ENCODE data around the gene GOT2. TPM values are rescaled to one million over a fixed set of nuclear protein-coding genes. Genes with fewer than 3 reads are reported as not detected.

Gene GOT2
- total and polyA plus RNA-seq, 2 of the 8 experiments (the other 6 are each of a cell fraction or from before 2014, with no cell fraction given) = 62.9 to 223 TPM

DNA sequence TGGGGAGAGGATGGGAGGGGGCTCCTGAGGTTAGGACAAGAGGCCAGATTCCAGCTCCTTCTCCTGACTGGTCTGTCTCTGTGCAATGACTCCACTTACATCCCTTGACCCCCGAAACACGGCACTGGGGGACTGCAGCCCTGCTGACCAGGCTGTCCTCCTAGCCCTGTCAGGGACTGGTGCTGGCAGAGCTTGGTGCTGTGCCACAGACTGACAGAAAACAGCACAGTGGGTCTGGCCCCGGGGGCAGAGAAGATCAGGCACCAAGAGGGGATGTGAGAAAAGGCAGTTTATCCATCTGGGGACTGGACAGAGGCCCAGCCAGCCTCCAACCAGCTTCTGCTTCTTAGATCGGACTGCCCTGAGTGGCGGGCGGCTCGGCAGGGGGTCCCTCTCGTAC, 68.9 kb downstream of the GOT2 start:
- Histone ChIP-seq H3K4me2 (ENCODE audit: insufficient read depth in 1 of 2, low read depth in 2 of 2, low read length in 2 of 2) (no peak overlapping the region), H2AK5ac (ENCODE audit: low read depth, low read length) (no peak overlapping the region), H3K4me1 (replicated peaks in 1 of 4; ENCODE audit: control insufficient read depth in 3 of 4, insufficient read depth in 4 of 4, low read length in 3 of 4) (no peaks in the 10 kb centered on the region), H2AFZ (ENCODE audit: low read length) (no peak overlapping the region), H3K79me1 (ENCODE audit: low read depth, low read length) (no peaks in the 10 kb centered on the region; the same call in 1 of the 2 replicates), H3K27ac (ENCODE audit: low read depth, low read length) (no peak overlapping the region), H3K9me3 (ENCODE audit: insufficient read depth in 2 of 2, low read depth in 1 of 2, low read length in 1 of 2) (no peaks in the 10 kb centered on the region), H2BK20ac (ENCODE audit: low read length) (no peak overlapping the region), H3K4ac (replicated peaks; ENCODE audit: insufficient read length, low read depth, low read length) (no peak overlapping the region), H3K23ac (ENCODE audit: insufficient read length) (no peak overlapping the region), H3K18ac (ENCODE audit: extremely low read depth, low read length) (no peak overlapping the region), H4K20me1 (replicated peaks in 1 of 2; ENCODE audit: control insufficient read depth in 1 of 2, insufficient read depth in 2 of 2, low read length in 2 of 2) (no peaks in the 10 kb centered on the region), H3K36me3 (ENCODE audit: control insufficient read depth in 2 of 4, insufficient read depth in 4 of 4, low read length in 3 of 4) (peaks cover 0 to 7% (median 0%) of the 10 kb centered on the region in 4 experiments; a peak in 4 of 8 replicates), H4K91ac (replicated peaks; ENCODE audit: insufficient read length, low read length) (no peak overlapping the region), H3K27me3 (replicated peaks in 1 of 4; ENCODE audit: control insufficient read depth in 3 of 4, extremely low read depth in 1 of 4, insufficient read depth in 3 of 4, low read length in 3 of 4) (no peaks in the 10 kb centered on the region), H3K14ac (ENCODE audit: insufficient read length) (no peak overlapping the region), H4K5ac (ENCODE audit: insufficient read length, low read depth, low read length) (no peak overlapping the region), H3K56ac (replicated peaks; ENCODE audit: insufficient read length, low read depth, low read length) (no peak overlapping the region), H4K8ac (ENCODE audit: extremely low read depth, insufficient read depth, low read length) (no peak overlapping the region), H3K4me3 (ENCODE audit: extremely low read depth in 1 of 4, insufficient read depth in 2 of 4, low read depth in 3 of 4, low read length in 4 of 4) (no peak overlapping the region), H2BK5ac (ENCODE audit: low read depth, low read length) (no peak overlapping the region), H2BK120ac (replicated peaks; ENCODE audit: low read depth, low read length) (no peak overlapping the region), H2BK15ac (ENCODE audit: low read length) (no peak overlapping the region), H3K23me2 (ENCODE audit: low read depth, low read length) (no peaks in the 10 kb centered on the region), H3K9ac (replicated peaks in 1 of 4; ENCODE audit: extremely low read depth in 1 of 4, low read depth in 3 of 4, low read length in 3 of 4) (no peak overlapping the region), H3K79me2 (ENCODE audit: control insufficient read depth in 1 of 2, insufficient read depth in 2 of 2, low read length in 2 of 2) (no peaks in the 10 kb centered on the region), H2BK12ac (ENCODE audit: low read depth, low read length) (no peak overlapping the region)
- ChIA-PET POLR2A (ENCODE audit: partially characterized antibody) (interaction anchor here (1.0 kb wide), 1 partner anchor 12 kb away, joined by 3 read pairs; no protein-coding TSS in a partner anchor), CTCF (ENCODE audit: partially characterized antibody) (interaction anchor here (0.9 kb wide), 1 partner anchor 446 kb away, joined by 3 read pairs; no protein-coding TSS in a partner anchor)
- FAIRE-seq = no peak
- no peak for DNase-seq (ENCODE audit: low read depth in 1 of 2, low spot score in 2 of 2)
- 87% methylated on average over 8 of the region's 8 CpGs; no CpG with 5 or more reads in 1 of the 2 experiments for WGBS, 2 experiments (ENCODE audit: extremely low coverage in 1 of 2, insufficient coverage in 1 of 2, insufficient read length in 1 of 2, insufficient replicate concordance in 2 of 2, low coverage in 1 of 2, low lambda C conversion rate in 2 of 2, missing lambda C conversion rate in 1 of 2)
- TF ChIP-seq MAFK (IDR thresholded peaks at IDR 0.05; ENCODE audit: low read depth, low read length) = no peak
- TF ChIP-seq NANOG (IDR thresholded peaks at IDR 0.05; ENCODE audit: insufficient read depth, low read depth, low read length, poor library complexity, severe bottlenecking) = no peak
- TF ChIP-seq, protein P1, sequence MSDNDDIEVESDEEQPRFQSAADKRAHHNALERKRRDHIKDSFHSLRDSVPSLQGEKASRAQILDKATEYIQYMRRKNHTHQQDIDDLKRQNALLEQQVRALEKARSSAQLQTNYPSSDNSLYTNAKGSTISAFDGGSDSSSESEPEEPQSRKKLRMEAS (IDR thresholded peaks at IDR 0.05) = no peak
- TF ChIP-seq TAF1 (IDR thresholded peaks at IDR 0.05; ENCODE audit: low read depth, low read length) = no peak
- no peak for TF ChIP-seq YY1 (IDR thresholded peaks at IDR 0.05; ENCODE audit: low read depth, low read length)
- no peak for TF ChIP-seq SP2 (IDR thresholded peaks at IDR 0.05; ENCODE audit: low read length)
- no peak for TF ChIP-seq TCF12 (IDR thresholded peaks at IDR 0.05; ENCODE audit: low read depth, low read length)
- no peak for TF ChIP-seq KDM1A (IDR thresholded peaks at IDR 0.05; ENCODE audit: borderline replicate concordance, low read length)
- no peak for TF ChIP-seq EGR1 (IDR thresholded peaks at IDR 0.05; ENCODE audit: borderline replicate concordance, low read depth, low read length)
- TF ChIP-seq KDM5A (IDR thresholded peaks at IDR 0.05; ENCODE audit: low read length) = no peak
- no peak for TF ChIP-seq RBBP5 (IDR thresholded peaks at IDR 0.05; ENCODE audit: borderline replicate concordance, low read depth, low read length)
- TF ChIP-seq BRCA1 (IDR thresholded peaks at IDR 0.05; ENCODE audit: low read depth, low read length) = no peak
